GM23338 (cell line): Measurements from ENCODE around the gene FAM228B. TPM values are rescaled to one million over a fixed set of nuclear protein-coding genes. Genes with fewer than 3 reads are reported as not detected.
"Not testable (repeated sequence)": the region's sequence is repeated elsewhere in the genome, so short reads cannot be mapped to it uniquely, and the experiment has no call there.

Source experiments
- ATAC-seq: fragments of 200-7000 bp; cut with Tn5 transposase; 3 replicates; pipeline ENCODE4 v1.9.1; 2020
- DNase-seq: peaks from one replicate; pipeline ENCODE4 v3.0.0-alpha.2; 2015; ENCODE audit warnings: low spot score
- H2AFZ ChIP-seq: fragments of 200-600 bp; sonication (generic); 2 replicates; pipeline ENCODE4 v1.8.0; 2016; ENCODE audit warnings: antibody characterized with exemption, mild to moderate bottlenecking, moderate library complexity
- H3F3A ChIP-seq: fragments of 200-600 bp; sonication (generic); replicated peaks from 2 replicates; pipeline ENCODE4 v1.8.0; 2017; ENCODE audit warnings: antibody characterized with exemption, mixed run types, low read depth
- H3K27ac ChIP-seq: fragments of 200-600 bp; sonication (generic); 2 replicates; pipeline ENCODE4 v1.6.1; 2016; ENCODE audit warnings: low read depth
- H3K27me3 ChIP-seq: fragments of 200-600 bp; sonication (generic); 2 replicates; pipeline ENCODE4 v1.8.0; 2016; ENCODE audit warnings: mild to moderate bottlenecking, mixed run types, moderate library complexity; ENCODE audit not compliant: insufficient read depth
- H3K36me3 ChIP-seq: fragments of 200-600 bp; sonication (generic); 2 replicates; pipeline ENCODE4 v1.8.0; 2016; ENCODE audit warnings: mild to moderate bottlenecking; ENCODE audit not compliant: insufficient read depth
- H3K4me1 ChIP-seq: fragments of 200-600 bp; sonication (generic); 2 replicates; pipeline ENCODE4 v1.8.0; 2016; ENCODE audit warnings: mild to moderate bottlenecking, moderate library complexity; ENCODE audit not compliant: insufficient read depth
- H3K4me2 ChIP-seq: fragments of 200-600 bp; sonication (generic); 2 replicates; pipeline ENCODE4 v1.7.1; 2017; ENCODE audit warnings: mixed run types
- H3K4me3 ChIP-seq: fragments of 200-600 bp; sonication (generic); 2 replicates; pipeline ENCODE4 v1.6.1; 2016; ENCODE audit warnings: mixed run types
- H3K79me2 ChIP-seq: fragments of 200-600 bp; sonication (generic); replicated peaks from 2 replicates; pipeline ENCODE4 v1.8.0; 2017; ENCODE audit warnings: mild to moderate bottlenecking; ENCODE audit not compliant: insufficient read depth
- H3K9me2 ChIP-seq: fragments of 200-600 bp; sonication (generic); 2 replicates; pipeline ENCODE4 v1.8.0; 2017; ENCODE audit not compliant: insufficient read depth
- H4K20me1 ChIP-seq: fragments of 200-600 bp; sonication (generic); replicated peaks from 2 replicates; pipeline ENCODE4 v1.8.0; 2017; ENCODE audit warnings: mild to moderate bottlenecking; ENCODE audit not compliant: insufficient read depth
- H3K27ac Mint-ChIP-seq: 2 replicates; pipeline ENCODE4 v1.8.0; 2020; ENCODE audit warnings: inconsistent platforms, mild to moderate bottlenecking, moderate library complexity, mixed read lengths
- H3K27me3 Mint-ChIP-seq: 3 replicates; pipeline ENCODE4 v1.8.0; 2022; ENCODE audit warnings: low read depth, mild to moderate bottlenecking, moderate library complexity, mixed read lengths, inconsistent platforms; ENCODE audit not compliant: insufficient read depth, poor library complexity
- H3K36me3 Mint-ChIP-seq: 3 replicates; pipeline ENCODE4 v1.8.0; 2021; ENCODE audit warnings: low read depth, mild to moderate bottlenecking, inconsistent platforms, moderate library complexity, mixed read lengths
- H3K4me1 Mint-ChIP-seq: 3 replicates; pipeline ENCODE4 v1.8.0; 2020; ENCODE audit warnings: mild to moderate bottlenecking, inconsistent platforms, mixed read lengths
- H3K4me3 Mint-ChIP-seq: 3 replicates; pipeline ENCODE4 v1.8.0; 2021; ENCODE audit warnings: moderate library complexity, mild to moderate bottlenecking, inconsistent platforms, mixed read lengths
- H3K9me3 Mint-ChIP-seq: 3 replicates; pipeline ENCODE4 v1.8.0; 2020; ENCODE audit warnings: moderate library complexity, mild to moderate bottlenecking, inconsistent platforms, mixed read lengths
- CREB1 ChIP-seq: fragments of 250-450 bp; sonication (Bioruptor Pico); IDR thresholded peaks from 2 replicates; pipeline ENCODE4 v1.5.0; 2020; ENCODE audit warnings: low read depth, mild to moderate bottlenecking, moderate library complexity
- CTCF ChIP-seq, 2 experiments: fragments of 200-600 bp in 1 of 2; sonication (generic) in 1 of 2; conservative IDR thresholded peaks; 2 replicates each; pipeline versions ENCODE4 v1.5.1 to v1.6.1; 2016 to 2017; ENCODE audit warnings: antibody characterized with exemption in 2 of 2, low read depth in 2 of 2, mild to moderate bottlenecking in 2 of 2, moderate library complexity in 1 of 2
- ETS1 ChIP-seq: IDR thresholded peaks from 2 replicates; pipeline ENCODE4 v1.6.1; 2016; ENCODE audit warnings: antibody characterized with exemption
- EZH2 ChIP-seq: fragments of 200-600 bp; sonication (generic); IDR thresholded peaks from one replicate; pipeline ENCODE4 v1.8.0; 2017; ENCODE audit warnings: antibody characterized with exemption, mild to moderate bottlenecking, low read depth; ENCODE audit not compliant: unreplicated experiment
- POLR2AphosphoS5 ChIP-seq: IDR thresholded peaks from 2 replicates; pipeline ENCODE4 v1.6.1; 2016; ENCODE audit warnings: antibody characterized with exemption, low read depth
- STAT1 ChIP-seq: IDR thresholded peaks from one replicate; pipeline ENCODE4 v1.6.1; 2016; ENCODE audit warnings: antibody characterized with exemption; ENCODE audit not compliant: unreplicated experiment
- ZNF462 ChIP-seq: fragments of 250-450 bp; sonication (Bioruptor Pico); IDR thresholded peaks from 2 replicates; pipeline ENCODE4 v1.5.0; 2020; ENCODE audit warnings: mild to moderate bottlenecking, moderate library complexity
- polyA plus RNA-seq: library from polyadenylated mRNA; unstranded; fragments of >200 nt; fragmentation: Nextera tagmentation; extraction: Ambion mirVana; gene quantifications from 2 replicates; pipeline ENCODE4 v1.2.1, GENCODE V29; 2016
- total RNA-seq: library from RNA; depleted of rRNA; stranded (reverse); fragments of >200 nt; shearing (Covaris generic); gene quantifications from 2 replicates; pipeline ENCODE4 v1.2.3, GENCODE V29; 2014

Gene FAM228B
- total and polyA plus RNA-seq, 2 experiments from 2014 or later: 3.4 to 7.9 TPM

DNA sequence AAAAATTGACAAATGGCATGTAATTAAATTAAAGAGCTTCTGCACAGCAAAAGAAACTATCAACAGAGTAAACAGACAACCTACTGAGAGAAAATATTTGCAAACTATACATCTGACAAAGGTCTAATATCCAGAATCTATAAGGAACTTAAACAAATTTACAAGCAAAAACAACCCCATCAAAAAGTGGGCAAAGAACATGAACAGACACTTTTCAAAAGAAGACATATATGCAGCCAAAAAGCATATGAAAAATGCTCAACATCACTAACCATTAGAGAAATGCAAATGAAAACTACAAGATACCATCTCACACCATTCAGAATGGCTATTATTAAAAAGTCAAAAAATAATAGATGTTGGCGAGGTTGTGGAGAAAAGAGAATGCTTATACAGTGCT, 13.8 kb upstream of the FAM228B start:
- not testable (repeated sequence) for H3K36me3 ChIP-seq, H3K4me3 ChIP-seq, H4K20me1 ChIP-seq, H3K4me1 ChIP-seq, H3F3A ChIP-seq, H3K9me2 ChIP-seq, H3K27ac ChIP-seq, H3K36me3 Mint-ChIP-seq, H3K4me1 Mint-ChIP-seq, H2AFZ ChIP-seq, H3K27me3 Mint-ChIP-seq, ATAC-seq, H3K27ac Mint-ChIP-seq, H3K4me3 Mint-ChIP-seq, H3K4me2 ChIP-seq, H3K9me3 Mint-ChIP-seq, DNase-seq, H3K27me3 ChIP-seq, H3K79me2 ChIP-seq

GRCh38 chr2:24110660-24111303, 12.5 kb upstream of the FAM228B start:
- Histone ChIP-seq H3K9me2 (no peaks in the 10 kb centered on the region), H3K4me3 (no peak overlapping the region), H3F3A (no peaks in the 10 kb centered on the region), H2AFZ (no peak overlapping the region), H3K27ac (no peak overlapping the region), H4K20me1 (no peaks in the 10 kb centered on the region), H3K27me3 (no peaks in the 10 kb centered on the region), H3K4me1 (no peaks in the 10 kb centered on the region), H3K36me3 (peaks cover 3% of the 10 kb centered on the region; the same call in 1 of the 2 replicates), H3K79me2 (no peaks in the 10 kb centered on the region), H3K4me2 (no peak overlapping the region)
- H3K4me3 Mint-ChIP-seq: no peak overlapping the region
- peaks cover 15% of the 10 kb centered on the region; the same call in 2 of the 3 replicates for H3K36me3 Mint-ChIP-seq
- DNase-seq (no peak), ATAC-seq (no peak)
- no peaks in the 10 kb centered on the region for H3K4me1 Mint-ChIP-seq
- peak overlapping the region; percentile 40; the same call in 1 of the 2 replicates for H3K27ac Mint-ChIP-seq
- peaks cover 2% of the 10 kb centered on the region for H3K27me3 Mint-ChIP-seq
- H3K9me3 Mint-ChIP-seq: peaks cover 21% of the 10 kb centered on the region
- TF ChIP-seq ETS1 (no peak), POLR2AphosphoS5 (no peak), ZNF462 (CRISPR knock-in tag) (no peak), CTCF (conservative IDR thresholded peaks at IDR 0.05; ENCODE audit: low read depth in 2 of 2) (no peak), EZH2 (no peak), STAT1 (no peak), CREB1 (CRISPR knock-in tag) (no peak)
